ENCODE measurements around the gene SH3BP1.
A peak's percentile ranks its signal among the peaks of the same experiment; 100 is the strongest.
"Not testable (repeated sequence)": the region's sequence is repeated elsewhere in the genome, so short reads cannot be mapped to it uniquely, and the experiment has no call there.

The SH3BP1 gene

DNA sequence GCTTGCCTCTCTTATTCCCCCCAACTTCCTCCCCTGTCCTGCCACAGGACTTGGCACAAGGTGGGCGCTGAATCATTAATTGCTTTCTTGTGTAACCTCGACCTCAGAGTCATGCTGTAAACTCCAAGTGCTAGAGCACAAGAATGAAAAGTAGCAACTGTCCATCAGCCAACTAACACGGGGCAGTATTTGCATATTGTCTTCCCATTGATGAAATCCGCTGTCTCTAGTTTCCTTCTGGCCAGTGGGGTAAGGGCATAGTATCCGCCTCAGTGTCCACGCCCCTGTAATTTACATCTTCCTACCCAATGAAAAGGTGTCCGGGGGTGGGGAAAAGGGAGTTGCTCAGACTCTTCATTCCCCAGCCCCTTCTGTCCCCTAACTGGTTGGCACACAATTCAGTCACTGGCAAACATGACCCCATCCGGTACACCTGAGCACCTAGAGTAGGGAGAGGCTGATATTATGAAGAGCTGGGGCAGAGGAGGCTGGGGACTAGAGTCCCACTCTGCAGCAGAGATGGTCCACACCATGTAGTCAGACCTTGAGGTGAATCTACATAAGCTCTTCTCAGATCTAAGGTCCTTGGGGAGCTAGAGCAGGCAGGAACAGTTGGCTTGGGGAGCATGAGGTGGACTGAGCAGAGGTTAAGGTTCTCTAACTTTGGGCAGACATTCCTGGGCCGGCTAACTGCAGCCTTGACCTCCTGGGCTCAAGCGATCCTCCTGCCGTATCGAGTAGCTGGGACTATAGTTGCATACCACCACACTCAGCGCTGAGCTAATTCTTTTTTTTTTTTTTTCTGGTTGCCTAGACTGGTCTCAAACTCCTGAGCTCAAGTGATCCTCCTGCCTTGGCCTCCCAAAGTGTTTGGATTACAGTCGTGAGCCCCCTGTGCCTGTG lies 37.7 kb upstream of the SH3BP1 start:
- TF ChIP-seq, protein P1, sequence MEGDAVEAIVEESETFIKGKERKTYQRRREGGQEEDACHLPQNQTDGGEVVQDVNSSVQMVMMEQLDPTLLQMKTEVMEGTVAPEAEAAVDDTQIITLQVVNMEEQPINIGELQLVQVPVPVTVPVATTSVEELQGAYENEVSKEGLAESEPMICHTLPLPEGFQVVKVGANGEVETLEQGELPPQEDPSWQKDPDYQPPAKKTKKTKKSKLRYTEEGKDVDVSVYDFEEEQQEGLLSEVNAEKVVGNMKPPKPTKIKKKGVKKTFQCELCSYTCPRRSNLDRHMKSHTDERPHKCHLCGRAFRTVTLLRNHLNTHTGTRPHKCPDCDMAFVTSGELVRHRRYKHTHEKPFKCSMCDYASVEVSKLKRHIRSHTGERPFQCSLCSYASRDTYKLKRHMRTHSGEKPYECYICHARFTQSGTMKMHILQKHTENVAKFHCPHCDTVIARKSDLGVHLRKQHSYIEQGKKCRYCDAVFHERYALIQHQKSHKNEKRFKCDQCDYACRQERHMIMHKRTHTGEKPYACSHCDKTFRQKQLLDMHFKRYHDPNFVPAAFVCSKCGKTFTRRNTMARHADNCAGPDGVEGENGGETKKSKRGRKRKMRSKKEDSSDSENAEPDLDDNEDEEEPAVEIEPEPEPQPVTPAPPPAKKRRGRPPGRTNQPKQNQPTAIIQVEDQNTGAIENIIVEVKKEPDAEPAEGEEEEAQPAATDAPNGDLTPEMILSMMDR (IDR thresholded peaks at IDR 0.05; ENCODE audit: low read depth, low read length), result no peak
- Histone ChIP-seq H3K9me3 (no peaks in the 10 kb centered on the region), H3K36me3 (no peaks in the 10 kb centered on the region), H3K4me1 (no peaks in the 10 kb centered on the region), H3K27me3 (no peaks in the 10 kb centered on the region; the same call in 1 of the 2 replicates), H3K4me3 (ENCODE audit: low read depth, low read length) (no peak overlapping the region)
- peak; percentile 52 for DNase-seq

DNA sequence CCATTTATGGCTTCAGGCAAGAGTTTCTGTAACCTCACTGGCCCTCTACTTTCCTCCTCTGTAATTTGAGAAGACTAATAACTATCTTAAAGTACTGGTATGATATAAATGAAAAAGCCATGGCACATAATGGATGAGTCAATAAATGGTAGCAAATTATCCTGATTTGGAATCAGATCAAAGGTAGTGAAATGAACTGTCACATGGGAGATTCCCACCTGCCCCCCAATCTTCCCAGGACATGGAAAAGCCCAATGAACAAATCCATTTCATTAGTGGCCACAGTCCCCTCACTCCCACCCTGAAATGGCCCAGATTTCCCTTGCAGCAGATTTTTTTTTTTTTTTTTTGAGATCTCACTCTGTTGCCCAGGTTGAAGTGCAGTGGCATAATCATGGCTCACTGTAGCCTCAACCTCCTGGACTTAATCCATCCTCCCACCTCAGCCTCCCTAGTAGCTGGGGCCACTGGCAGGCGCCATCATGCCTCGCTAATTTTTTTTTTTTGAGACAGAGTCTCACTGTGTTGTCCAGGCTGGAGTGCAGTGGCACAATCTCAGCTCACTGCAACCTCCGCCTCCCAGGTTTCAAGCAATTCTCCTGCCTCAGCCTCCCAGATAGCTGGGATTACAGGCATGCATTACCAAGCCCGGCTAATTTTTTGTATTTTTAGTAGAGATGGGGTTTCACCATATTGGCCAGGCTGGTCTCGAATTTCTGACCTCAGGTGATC lies 36.8 kb upstream of the SH3BP1 start:
- H3K4me1 ChIP-seq; H3K4me3 ChIP-seq (ENCODE audit: low read depth, low read length); H3K9me3 ChIP-seq; H3K27me3 ChIP-seq; H3K36me3 ChIP-seq; DNase-seq: not testable (repeated sequence)

DNA sequence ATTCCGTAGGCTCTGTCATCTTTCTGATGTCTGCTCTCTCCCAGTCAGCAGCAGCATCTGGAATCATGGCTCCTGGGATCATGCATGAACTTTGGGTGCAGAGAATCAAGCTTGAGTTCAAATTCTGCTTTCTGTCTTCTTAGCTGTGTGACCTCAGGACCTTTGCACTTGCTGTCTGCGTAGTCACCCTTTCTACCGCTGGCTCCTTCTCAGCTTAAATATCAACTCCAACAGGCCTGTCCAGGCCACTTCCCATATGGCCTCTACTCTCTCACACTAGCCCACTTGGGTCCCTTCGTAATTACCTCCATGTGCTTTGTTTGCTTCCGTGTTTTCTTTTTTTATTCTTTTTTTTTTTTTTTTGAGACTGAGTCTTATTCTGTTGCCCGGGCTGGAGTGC lies 35.4 kb upstream of the SH3BP1 start:
- no peak for DNase-seq
- TF ChIP-seq, protein P1 (IDR thresholded peaks at IDR 0.05; ENCODE audit: low read depth, low read length), result no peak
- no peaks in the 10 kb centered on the region for H3K36me3 ChIP-seq
- H3K9me3 ChIP-seq, result no peaks in the 10 kb centered on the region
- H3K4me1 ChIP-seq, result no peaks in the 10 kb centered on the region
- H3K27me3 ChIP-seq, result no peaks in the 10 kb centered on the region; the same call in 1 of the 2 replicates
- H3K4me3 ChIP-seq (ENCODE audit: low read depth, low read length), result no peak overlapping the region

DNA sequence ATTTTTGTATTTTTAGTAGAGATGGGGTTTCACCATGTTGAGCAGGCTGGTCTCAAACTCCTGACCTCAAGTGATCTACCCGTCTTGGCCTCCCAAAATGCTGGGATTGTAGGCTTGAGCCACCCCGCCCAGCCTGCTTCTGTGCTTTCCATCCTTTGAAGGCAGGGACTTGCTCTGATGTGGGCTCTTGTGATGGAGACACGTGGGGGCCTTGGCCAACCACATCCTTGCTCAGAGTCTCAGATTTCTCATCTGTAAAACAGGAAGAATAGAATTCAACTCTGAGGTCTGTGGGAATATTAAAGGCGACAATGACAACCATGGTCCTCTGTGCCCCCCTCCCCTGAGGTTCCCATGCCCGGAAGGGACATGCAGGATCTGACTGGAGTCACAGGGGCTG lies 34.6 kb upstream of the SH3BP1 start:
- no peaks in the 10 kb centered on the region; the same call in 1 of the 2 replicates for H3K4me1 ChIP-seq
- no peaks in the 10 kb centered on the region for H3K36me3 ChIP-seq
- H3K4me3 ChIP-seq (ENCODE audit: low read depth, low read length), result no peak overlapping the region
- no peaks in the 10 kb centered on the region for H3K9me3 ChIP-seq
- DNase-seq, result no peak
- TF ChIP-seq, protein P1 (IDR thresholded peaks at IDR 0.05; ENCODE audit: low read depth, low read length), result no peak
- H3K27me3 ChIP-seq, result no peaks in the 10 kb centered on the region; the same call in 1 of the 2 replicates

DNA sequence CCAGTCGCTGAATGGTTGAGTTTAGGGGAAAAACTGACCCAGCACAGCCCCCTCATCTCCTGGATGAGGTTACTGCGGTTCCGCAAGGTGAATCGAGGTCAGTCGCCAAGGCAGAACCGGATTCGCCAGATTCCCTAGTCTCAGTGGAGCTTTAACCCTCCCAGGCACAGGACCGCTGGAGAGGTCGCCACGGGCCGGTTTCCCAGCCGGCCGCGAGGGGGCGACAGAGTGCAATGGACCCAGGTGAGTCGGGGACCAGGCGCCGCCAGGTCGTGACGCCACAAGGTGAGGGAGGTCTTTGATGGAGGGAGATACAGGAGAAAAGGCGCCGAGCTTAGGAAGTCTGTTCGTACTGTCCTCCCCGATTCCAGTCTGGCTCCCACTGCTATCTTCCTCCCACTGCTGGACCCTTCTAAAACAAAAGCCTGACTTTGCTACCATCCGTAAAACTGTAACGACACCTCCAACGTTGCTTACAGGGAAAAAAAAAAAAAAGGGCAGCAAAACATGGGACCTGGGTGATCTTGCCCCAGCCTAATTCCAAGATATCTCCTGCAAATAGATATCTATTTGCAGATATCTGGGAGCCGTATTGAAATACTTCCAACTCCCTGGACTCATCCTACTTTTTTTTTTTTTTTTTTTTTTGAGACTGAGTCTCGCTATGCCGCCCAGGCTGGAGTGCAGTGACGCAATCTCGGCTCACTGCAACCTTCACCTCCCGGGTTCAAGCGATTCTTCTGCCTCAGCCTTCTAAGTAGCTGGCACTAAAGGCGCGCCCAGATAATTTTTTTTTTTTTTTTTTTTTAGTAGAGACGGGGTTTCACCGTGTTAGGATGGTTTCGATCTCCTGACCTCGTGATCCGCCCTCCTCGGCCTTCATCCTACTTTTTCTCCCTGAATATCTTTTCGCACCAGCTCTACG lies 32.2 kb upstream of the SH3BP1 start:
- H3K27me3 ChIP-seq, result no peaks in the 10 kb centered on the region; the same call in 1 of the 2 replicates
- peak overlapping the region; percentile 51 for H3K4me3 ChIP-seq (ENCODE audit: low read depth, low read length)
- no peaks in the 10 kb centered on the region for H3K9me3 ChIP-seq
- TF ChIP-seq, protein P1 (IDR thresholded peaks at IDR 0.05; ENCODE audit: low read depth, low read length), result peak; percentile 99
- H3K4me1 ChIP-seq, result no peaks in the 10 kb centered on the region; the same call in 1 of the 2 replicates
- DNase-seq, result peak; percentile 85
- no peaks in the 10 kb centered on the region for H3K36me3 ChIP-seq

Data from BE2C (cell line).